A673 (cell line): Measurements from ENCODE around the gene ABHD16A. TPM values are rescaled to one million over a fixed set of nuclear protein-coding genes. Genes with fewer than 3 reads are reported as not detected.

ENCODE experiments used
- BruUV-seq: library from RNA; stranded (reverse); fragments of 400-500 nt; replicated peaks from 2 replicates; lab custom pipeline; 2021; lab: Mats Ljungman, UMichigan
- CTCF ChIA-PET: fragments of 300-600 bp; sonication (Branson Sonifier 250); formaldehyde crosslinking; loops from one replicate; lab custom pipeline; 2022; ENCODE audit warnings: antibody characterized with exemption; lab: Charles Lee
- POLR2A ChIA-PET: fragments of 300-600 bp; sonication (Branson Sonifier 250); formaldehyde crosslinking; loops from one replicate; lab custom pipeline; 2022; ENCODE audit warnings: antibody characterized with exemption; ENCODE audit not compliant: low non-redundant PET; lab: Charles Lee
- DNase-seq: peaks from one replicate; pipeline ENCODE4 v3.0.0-alpha.2; 2015; ENCODE audit warnings: low spot score
- H3K27ac ChIP-seq: fragments of 200-600 bp; sonication (generic); 2 replicates; pipeline ENCODE4 v1.5.1; 2016; ENCODE audit warnings: mixed run types, low read depth, mild to moderate bottlenecking, mixed read lengths, antibody characterized with exemption, low read length; ENCODE audit not compliant: poor library complexity, severe bottlenecking
- H3K27me3 ChIP-seq: fragments of 200-600 bp; sonication (generic); replicated peaks from 2 replicates; pipeline ENCODE4 v1.6.1; 2017; ENCODE audit warnings: mixed run types, low read depth, mild to moderate bottlenecking, mixed read lengths, antibody characterized with exemption, low read length; ENCODE audit not compliant: insufficient read depth, poor library complexity
- H3K36me3 ChIP-seq: fragments of 200-600 bp; sonication (generic); 2 replicates; pipeline ENCODE4 v1.6.1; 2016; ENCODE audit warnings: mixed run types, mild to moderate bottlenecking, mixed read lengths, antibody characterized with exemption, low read length; ENCODE audit not compliant: insufficient read depth, poor library complexity, severe bottlenecking
- H3K4me1 ChIP-seq: fragments of 200-600 bp; sonication (generic); 2 replicates; pipeline ENCODE4 v1.6.1; 2017; ENCODE audit warnings: mixed run types, mild to moderate bottlenecking, mixed read lengths, antibody characterized with exemption, low read length; ENCODE audit not compliant: insufficient read depth, poor library complexity, severe bottlenecking
- H3K4me3 ChIP-seq: fragments of 200-600 bp; sonication (generic); 2 replicates; pipeline ENCODE4 v1.5.1; 2016; ENCODE audit warnings: low read depth, mixed run types, mild to moderate bottlenecking, mixed read lengths, low read length; ENCODE audit not compliant: poor library complexity, severe bottlenecking
- H3K9me3 ChIP-seq: fragments of 200-600 bp; sonication (generic); 2 replicates; pipeline ENCODE4 v1.6.1; 2016; ENCODE audit warnings: mixed run types, low read depth, mild to moderate bottlenecking, mixed read lengths, antibody characterized with exemption, low read length; ENCODE audit not compliant: poor library complexity, severe bottlenecking
- CTCF ChIP-seq: fragments of 300-800, 200-600 bp; sonication (generic); conservative IDR thresholded peaks from 2 replicates; pipeline ENCODE4 v1.5.1; 2017; ENCODE audit warnings: low read depth, mild to moderate bottlenecking, antibody characterized with exemption, low read length, moderate library complexity, mixed read lengths
- EZH2 ChIP-seq: fragments of 200-600 bp; sonication (generic); IDR thresholded peaks from 2 replicates; pipeline ENCODE4 v1.6.1; 2017; ENCODE audit warnings: borderline replicate concordance, low read depth, mild to moderate bottlenecking, mixed read lengths, antibody characterized with exemption, low read length; ENCODE audit not compliant: poor library complexity, severe bottlenecking
- intact Hi-C: fragments of 100-400 bp; cut with micrococcal nuclease; formaldehyde crosslinking; loops from one replicate; pipeline ENCODE4 v1.10.0; 2022; ENCODE audit not compliant: unreplicated experiment
- total RNA-seq: library from RNA; stranded (reverse); gene quantifications from 2 replicates; pipeline ENCODE4 v1.2.3, GENCODE V29; 2021

Gene ABHD16A
- total RNA-seq, 1 experiment from 2014 or later: 45.6 TPM

DNA sequence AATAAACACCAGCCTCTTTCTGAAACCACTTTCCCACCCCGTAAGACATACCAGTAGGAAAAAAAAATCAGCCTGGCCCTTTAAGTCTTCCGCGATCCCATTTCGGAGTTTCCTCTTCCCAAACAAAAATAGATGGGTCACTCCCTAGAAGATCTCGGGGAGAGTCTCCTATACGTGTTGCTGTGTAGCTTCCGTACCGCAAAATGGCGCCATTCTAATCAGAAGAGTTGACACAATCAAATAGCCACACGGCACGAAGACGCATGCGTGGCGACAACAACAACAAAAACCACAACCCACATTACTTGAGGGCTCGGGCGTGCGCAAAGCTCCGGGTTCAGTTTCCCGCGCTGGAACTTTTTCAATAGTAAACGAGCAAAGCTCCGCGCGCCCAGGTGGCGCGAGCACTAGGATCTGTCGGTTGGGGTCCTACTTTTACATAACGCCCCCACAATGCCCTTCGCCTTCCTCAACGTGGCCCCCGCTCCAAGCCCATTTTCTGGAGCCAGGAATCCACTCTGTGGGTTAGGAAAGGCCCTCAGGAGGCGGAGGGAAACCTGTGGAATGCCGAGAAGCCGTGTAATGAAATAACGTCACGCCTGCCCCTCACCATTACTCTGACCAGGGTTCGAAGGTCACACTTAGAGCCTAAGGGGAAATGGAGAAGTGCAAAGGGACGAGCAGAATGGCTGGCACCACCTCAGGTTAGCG, 38.2 kb downstream of the ABHD16A start, which contains the start of gene GPANK1:
GPANK1 (minus strand) TSS at position 208 of the 711 bp plus-strand sequence. CDS start 519 bp downstream, outside the sequence.
- intact Hi-C loops: loop anchor here (2.0 to 5.0 kb wide), 3 partner anchors 43 to 170 kb away; partner anchors contain the start of gene PRRC2A
- H3K36me3 ChIP-seq: peaks cover 46% of the 10 kb centered on the region

DNA sequence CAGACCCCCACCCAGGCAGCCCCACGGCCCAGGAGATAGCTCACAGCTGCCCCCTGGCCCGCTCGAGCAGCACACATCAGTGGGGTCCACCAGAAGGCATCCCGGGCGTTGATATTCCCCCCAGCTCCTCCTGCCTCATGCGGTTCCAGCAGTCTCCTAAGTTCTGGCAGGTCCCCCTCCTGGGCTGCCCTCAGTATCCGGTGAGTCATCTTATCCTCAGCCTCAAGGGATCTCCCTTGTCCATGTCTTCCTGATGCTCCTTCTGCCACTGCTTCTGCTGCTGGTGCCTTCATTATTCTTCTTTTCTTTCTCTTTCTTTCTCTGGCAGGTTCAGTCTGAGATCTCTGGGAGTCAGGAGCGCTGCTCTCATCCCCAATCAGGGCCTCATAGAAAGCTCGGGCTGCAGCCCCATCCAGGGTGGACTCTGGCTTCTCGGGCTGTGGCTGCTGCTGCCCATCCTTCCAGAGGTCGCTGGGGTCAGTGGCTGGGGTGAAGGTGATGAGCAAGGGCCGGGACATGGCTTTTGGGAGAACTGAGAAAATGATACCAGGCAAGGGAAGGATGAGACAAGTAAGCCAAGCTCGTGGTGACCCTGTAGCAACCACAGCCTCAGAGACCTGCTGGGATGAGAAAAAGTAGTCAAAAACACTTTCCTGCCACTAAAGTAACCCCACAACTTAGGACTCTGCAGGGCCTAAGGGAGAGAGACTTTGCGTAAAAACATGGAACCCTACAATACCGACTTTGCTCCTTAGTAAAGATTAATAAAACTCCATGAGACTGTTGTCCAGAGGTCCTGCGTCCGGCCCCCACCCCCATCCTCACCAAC, 38.9 kb downstream of the ABHD16A start:
- intact Hi-C loops: loop anchor here (2.0 to 5.0 kb wide), 3 partner anchors 42 to 171 kb away; partner anchors contain the start of gene PRRC2A
- Histone ChIP-seq H3K4me1 (peaks cover 24% of the 10 kb centered on the region), H3K9me3 (no peaks in the 10 kb centered on the region), H3K36me3 (peaks cover 39% of the 10 kb centered on the region), H3K4me3 (peak overlapping the region; percentile 94), H3K27ac (peak overlapping the region; percentile 97), H3K27me3 (no peaks in the 10 kb centered on the region)
- POLR2A ChIA-PET: interaction anchor here (0.5 to 0.7 kb wide), 3 partner anchors 12 to 234 kb away, joined by 3 to 6 read pairs (median 4); partner anchors contain the start of gene BAG6
- peak; percentile 83 for DNase-seq
- TF ChIP-seq EZH2 (no peak), CTCF (no peak)
- TSS peak; percentile 65 for BruUV-seq
- CTCF ChIA-PET: interaction anchor here (0.5 to 1.0 kb wide), 4 partner anchors 65 to 288 kb away, joined by 3 read pairs; no protein-coding TSS in a partner anchor

More for the DNA sequence above, 38.2 kb downstream of the ABHD16A start, which contains the start of gene GPANK1:
- peaks cover 21% of the 10 kb centered on the region for H3K4me1 ChIP-seq
- DNase-seq: peak; percentile 98
- TF ChIP-seq EZH2 (no peak), CTCF (no peak)
- no TSS peak for BruUV-seq
- POLR2A ChIA-PET: interaction anchor here (0.7 kb wide), 1 partner anchor 233 kb away, joined by 4 read pairs; no protein-coding TSS in a partner anchor
- H3K4me3 ChIP-seq: peak within 1 kb of the TSS; percentile 94
- no peaks in the 10 kb centered on the region for H3K27me3 ChIP-seq
- CTCF ChIA-PET: interaction anchor here (0.6 to 1.0 kb wide), 3 partner anchors 66 to 287 kb away, joined by 3 read pairs; no protein-coding TSS in a partner anchor
- H3K9me3 ChIP-seq: no peaks in the 10 kb centered on the region
- H3K27ac ChIP-seq: peak within 1 kb of the TSS; percentile 97
